GM21528 (cell line): ENCODE measurements around the gene NGDN.

Experiments used
- ATAC-seq: cut with Tn5 transposase; IDR thresholded peaks from one replicate; pipeline ENCODE4 v1.9.1; 2021; ENCODE audit warnings: mild to moderate bottlenecking, moderate library complexity; ENCODE audit not compliant: unreplicated experiment, low FRiP score

Gene NGDN

DNA sequence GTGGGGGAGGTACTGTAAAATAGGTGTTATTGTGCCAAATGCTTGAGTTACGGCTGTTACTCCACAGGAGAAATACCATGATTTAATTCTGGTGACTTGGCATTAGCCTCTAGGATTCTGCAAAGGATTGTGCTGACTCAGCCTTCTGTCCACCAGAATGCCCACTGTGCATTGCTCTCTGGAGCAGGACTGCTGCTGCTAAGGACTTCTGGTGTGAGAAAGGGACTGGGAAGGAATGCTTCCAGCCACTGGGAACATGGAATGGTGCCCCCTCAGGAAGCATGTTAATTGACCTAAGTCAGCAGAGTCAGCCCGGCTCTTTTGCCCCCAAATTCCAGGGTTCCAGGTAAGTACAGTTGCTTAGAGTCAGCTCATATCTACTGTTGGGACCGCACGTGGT lies 49.2 kb downstream of the NGDN start:
- ATAC-seq = no peak

GRCh38 chr14:23520899-23521533 lies 51.5 kb downstream of the NGDN start:
- ATAC-seq = no peak

- no peak for ATAC-seq
Observed at GRCh38 chr14:23521785-23522640, 52.5 kb downstream of the NGDN start.

- no peak for ATAC-seq
Observed at GRCh38 chr14:23522643-23523198, 53.2 kb downstream of the NGDN start.

GRCh38 chr14:23523229-23524016 lies 53.9 kb downstream of the NGDN start:
- no peak for ATAC-seq

DNA sequence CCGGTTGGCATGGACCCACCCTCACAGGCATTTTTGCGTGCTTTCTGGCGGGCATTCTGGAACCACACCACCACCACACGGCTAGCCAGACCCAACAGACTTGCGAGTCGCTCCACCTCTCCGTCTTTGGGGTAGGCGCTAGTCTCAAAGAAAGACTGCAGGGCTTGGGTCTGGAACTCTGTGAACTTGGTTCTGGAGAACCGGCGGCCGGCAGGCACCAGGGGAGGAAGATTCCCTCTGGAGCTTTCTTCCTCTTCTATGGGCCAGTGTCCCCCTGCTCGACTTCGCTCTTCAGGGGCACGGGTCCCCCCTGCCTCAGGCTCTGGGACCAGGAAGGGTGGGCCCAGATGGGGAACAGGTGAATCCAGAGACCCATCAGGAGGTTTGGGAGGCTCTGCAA lies 55.5 kb downstream of the NGDN start:
- ATAC-seq = no peak

GRCh38 chr14:23525611-23526010 lies 56.1 kb downstream of the NGDN start:
- no peak for ATAC-seq
